C4-2B (cell line): Measurements from ENCODE around the gene CEBPE.

Experiments used
- H3K27ac ChIP-seq: fragments of 450-650 bp; 2 replicates; pipeline ENCODE4 v1.5.1; 2017
- ZFX ChIP-seq: fragments of 450-650 bp; IDR thresholded peaks from 2 replicates; pipeline ENCODE4 v1.6.1; 2017
- TF ChIP-seq, protein P1 (sequence below): fragments of 450-650 bp; conservative IDR thresholded peaks from 2 replicates; pipeline ENCODE4 v1.5.1; 2017; ENCODE audit warnings: mild to moderate bottlenecking

The CEBPE gene

DNA sequence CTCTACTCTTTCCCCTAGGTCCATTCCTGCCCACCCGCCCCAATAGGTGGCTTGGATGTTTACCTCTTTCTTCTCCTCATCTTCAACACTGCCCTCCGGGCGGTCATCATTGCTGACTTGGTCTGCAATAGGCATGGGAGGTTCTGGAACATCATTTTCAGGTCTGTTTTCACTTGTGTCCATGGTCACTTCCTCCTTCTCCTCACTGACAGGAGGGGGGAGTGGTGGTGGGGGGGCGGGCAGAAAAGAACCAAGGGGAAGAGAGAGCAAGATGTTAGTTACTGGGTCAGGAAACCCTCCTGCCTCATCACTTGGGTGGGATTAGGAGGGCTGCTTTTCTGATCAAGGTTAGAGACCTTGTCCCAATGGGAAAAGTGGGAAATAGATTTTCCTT is 49.6 kb downstream of the CEBPE start:
- TF ChIP-seq, protein P1, sequence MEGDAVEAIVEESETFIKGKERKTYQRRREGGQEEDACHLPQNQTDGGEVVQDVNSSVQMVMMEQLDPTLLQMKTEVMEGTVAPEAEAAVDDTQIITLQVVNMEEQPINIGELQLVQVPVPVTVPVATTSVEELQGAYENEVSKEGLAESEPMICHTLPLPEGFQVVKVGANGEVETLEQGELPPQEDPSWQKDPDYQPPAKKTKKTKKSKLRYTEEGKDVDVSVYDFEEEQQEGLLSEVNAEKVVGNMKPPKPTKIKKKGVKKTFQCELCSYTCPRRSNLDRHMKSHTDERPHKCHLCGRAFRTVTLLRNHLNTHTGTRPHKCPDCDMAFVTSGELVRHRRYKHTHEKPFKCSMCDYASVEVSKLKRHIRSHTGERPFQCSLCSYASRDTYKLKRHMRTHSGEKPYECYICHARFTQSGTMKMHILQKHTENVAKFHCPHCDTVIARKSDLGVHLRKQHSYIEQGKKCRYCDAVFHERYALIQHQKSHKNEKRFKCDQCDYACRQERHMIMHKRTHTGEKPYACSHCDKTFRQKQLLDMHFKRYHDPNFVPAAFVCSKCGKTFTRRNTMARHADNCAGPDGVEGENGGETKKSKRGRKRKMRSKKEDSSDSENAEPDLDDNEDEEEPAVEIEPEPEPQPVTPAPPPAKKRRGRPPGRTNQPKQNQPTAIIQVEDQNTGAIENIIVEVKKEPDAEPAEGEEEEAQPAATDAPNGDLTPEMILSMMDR = no peak
- no peak for TF ChIP-seq ZFX

DNA sequence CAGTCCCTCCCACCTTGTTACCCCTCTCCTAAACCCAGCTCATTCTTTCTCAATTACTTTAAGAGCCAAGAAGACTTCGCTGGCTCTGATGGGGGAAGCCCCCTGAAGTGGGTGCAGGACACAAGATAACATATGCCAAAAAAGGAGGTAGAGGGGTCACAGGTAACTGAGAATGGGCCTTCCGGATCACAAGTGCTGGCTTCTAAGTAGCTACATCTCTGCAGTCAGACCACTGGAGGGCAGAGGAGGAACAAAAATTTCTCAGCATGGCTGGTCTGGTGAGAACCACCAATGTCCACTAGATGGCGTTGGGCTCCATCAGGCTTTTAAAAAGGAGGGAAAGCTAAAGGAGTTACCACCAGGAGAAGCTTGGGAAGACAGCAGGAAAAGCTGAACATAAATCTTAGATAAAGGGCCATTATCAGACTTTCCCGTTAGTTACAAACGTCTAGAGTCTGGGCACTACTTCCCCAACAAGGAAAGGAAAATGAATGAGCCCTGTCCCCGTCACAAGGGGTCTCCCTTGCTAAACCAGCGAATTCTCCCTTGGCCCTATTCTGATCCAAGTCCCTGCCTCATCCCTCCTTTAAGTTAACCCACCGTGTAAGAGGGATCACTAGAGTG is 50.2 kb downstream of the CEBPE start:
- TF ChIP-seq, protein P1 = peak; percentile 98
- TF ChIP-seq ZFX = no peak
- H3K27ac ChIP-seq = peak overlapping the region; percentile 15

More for the DNA sequence above, 49.6 kb downstream of the CEBPE start:
- peak overlapping the region; percentile 15; the same call in 1 of the 2 replicates for H3K27ac ChIP-seq

DNA sequence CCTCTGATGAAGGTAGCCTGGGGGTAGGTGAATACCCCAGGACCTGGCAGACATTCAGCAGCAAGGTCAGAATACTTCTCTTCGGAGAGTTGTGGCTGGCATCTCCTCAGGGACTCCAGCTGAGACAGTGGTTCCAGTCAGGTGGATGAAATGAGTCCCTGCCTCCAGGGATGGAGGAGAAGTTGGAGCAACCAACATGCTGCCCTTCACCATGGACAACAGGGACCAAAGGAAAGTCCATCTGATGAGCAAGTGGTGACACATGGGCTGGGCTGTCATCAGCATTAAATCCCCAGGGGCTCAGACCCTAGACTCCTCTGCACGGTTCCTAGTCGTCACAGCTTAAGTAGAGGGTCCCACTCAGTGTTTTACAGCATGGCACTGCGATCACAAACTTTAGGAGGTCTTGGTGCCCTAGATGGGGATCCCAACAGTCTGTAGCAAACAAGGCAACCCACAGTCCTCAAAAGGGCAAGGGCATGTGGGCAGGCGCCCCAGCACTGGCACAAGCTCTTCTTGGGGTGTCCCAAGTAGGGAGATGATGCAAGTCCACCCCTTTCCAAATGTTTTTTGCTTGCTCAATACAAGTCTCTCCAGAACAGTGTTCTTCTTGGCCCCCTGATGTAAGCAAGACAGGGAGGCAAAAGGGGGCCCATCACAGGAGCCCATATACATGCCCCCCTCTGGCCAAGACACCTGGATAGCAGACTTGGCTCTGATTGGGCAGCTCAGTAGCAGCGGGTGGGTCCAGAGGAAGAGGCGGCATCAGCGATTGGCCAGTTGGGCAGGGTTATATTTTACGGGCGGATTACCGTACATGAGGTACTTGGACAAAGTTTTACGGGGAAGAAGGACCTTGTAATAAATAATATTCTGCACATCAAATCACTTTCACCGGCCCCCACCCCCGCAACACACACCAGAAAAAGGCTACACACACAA is 50.9 kb downstream of the CEBPE start:
- H3K27ac ChIP-seq = peak overlapping the region; percentile 15
- TF ChIP-seq, protein P1 = no peak
- TF ChIP-seq ZFX = no peak
